Effector memory CD4-positive, alpha-beta T cell (primary cell): ENCODE data around the gene PROK1.

ENCODE experiments used
- DNase-seq, 3 donors: peaks; one replicate each; pipeline ENCODE4 v3.0.0-alpha.2; 2020
- H3K27ac ChIP-seq: 2 replicates; pipeline ENCODE4 v1.7.0; 2013; ENCODE audit warnings: mild to moderate bottlenecking, low read length, moderate library complexity; ENCODE audit not compliant: insufficient read depth, poor library complexity, severe bottlenecking
- H3K27me3 ChIP-seq: replicated peaks from 2 replicates; pipeline ENCODE4 v1.7.0; 2013; ENCODE audit warnings: mild to moderate bottlenecking, low read length; ENCODE audit not compliant: insufficient read depth, control insufficient read depth, poor library complexity, severe bottlenecking
- H3K36me3 ChIP-seq: 2 replicates; pipeline ENCODE4 v1.7.0; 2013; ENCODE audit warnings: mild to moderate bottlenecking, low read length, moderate library complexity; ENCODE audit not compliant: control insufficient read depth, insufficient read depth
- H3K4me1 ChIP-seq: 2 replicates; pipeline ENCODE4 v1.7.0; 2013; ENCODE audit warnings: low read length, mild to moderate bottlenecking; ENCODE audit not compliant: control insufficient read depth, insufficient read depth, poor library complexity, severe bottlenecking
- H3K4me3 ChIP-seq: 2 replicates; pipeline ENCODE4 v1.7.0; 2013; ENCODE audit warnings: low read length, low read depth, mild to moderate bottlenecking; ENCODE audit not compliant: insufficient read depth, poor library complexity, severe bottlenecking
- H3K9me3 ChIP-seq: 2 replicates; pipeline ENCODE4 v1.7.0; 2013; ENCODE audit warnings: mild to moderate bottlenecking, low read length, moderate library complexity; ENCODE audit not compliant: control insufficient read depth

The PROK1 gene

DNA sequence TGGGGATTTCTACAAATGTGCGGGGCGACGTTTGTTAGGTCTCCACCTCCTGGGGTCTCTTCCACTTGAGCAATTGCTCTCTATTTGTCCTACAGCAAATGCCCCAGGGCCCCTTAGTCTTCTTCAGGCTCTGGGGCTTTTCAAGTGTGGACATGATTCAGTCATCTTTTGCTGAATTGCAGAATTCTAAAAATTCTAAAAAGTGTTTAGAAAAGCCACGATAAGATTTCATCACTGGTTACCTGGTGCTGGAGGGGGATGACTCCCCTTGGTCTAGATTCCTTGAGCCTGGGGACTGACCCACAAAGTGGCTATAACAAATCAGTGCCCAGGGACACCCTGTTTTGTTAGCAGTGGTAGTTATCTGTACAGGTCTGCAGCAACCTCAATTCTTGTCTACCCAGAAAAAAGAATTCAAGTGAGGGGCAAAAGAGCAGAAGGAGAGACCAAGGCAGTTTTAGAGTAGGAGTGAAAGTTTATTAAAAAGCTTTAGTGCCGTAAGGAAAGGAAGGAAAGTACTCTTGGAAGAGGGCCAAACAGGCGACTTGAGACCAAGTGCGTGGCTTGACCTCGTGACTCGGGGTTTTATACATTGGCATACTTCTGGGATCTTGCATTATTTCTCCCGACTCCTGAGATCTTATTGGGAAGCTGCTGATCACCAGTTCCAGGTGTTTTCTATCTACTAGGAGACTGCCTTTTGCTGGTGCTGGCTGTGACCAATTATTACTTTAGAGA is 25.2 kb downstream of the PROK1 start:
- H3K27me3 ChIP-seq: no peaks in the 10 kb centered on the region
- DNase-seq: no peak
- H3K4me3 ChIP-seq: no peak overlapping the region
- no peaks in the 10 kb centered on the region for H3K36me3 ChIP-seq
- no peak overlapping the region for H3K27ac ChIP-seq
- H3K9me3 ChIP-seq: no peaks in the 10 kb centered on the region
- no peaks in the 10 kb centered on the region for H3K4me1 ChIP-seq

- Histone ChIP-seq H3K9me3 (no peaks in the 10 kb centered on the region), H3K27ac (no peak overlapping the region), H3K4me3 (no peak overlapping the region), H3K4me1 (no peaks in the 10 kb centered on the region), H3K27me3 (no peaks in the 10 kb centered on the region), H3K36me3 (no peaks in the 10 kb centered on the region)
- no peak for DNase-seq
Measured at GRCh38 chr1:110477041-110477440, 26.1 kb downstream of the PROK1 start.

DNA sequence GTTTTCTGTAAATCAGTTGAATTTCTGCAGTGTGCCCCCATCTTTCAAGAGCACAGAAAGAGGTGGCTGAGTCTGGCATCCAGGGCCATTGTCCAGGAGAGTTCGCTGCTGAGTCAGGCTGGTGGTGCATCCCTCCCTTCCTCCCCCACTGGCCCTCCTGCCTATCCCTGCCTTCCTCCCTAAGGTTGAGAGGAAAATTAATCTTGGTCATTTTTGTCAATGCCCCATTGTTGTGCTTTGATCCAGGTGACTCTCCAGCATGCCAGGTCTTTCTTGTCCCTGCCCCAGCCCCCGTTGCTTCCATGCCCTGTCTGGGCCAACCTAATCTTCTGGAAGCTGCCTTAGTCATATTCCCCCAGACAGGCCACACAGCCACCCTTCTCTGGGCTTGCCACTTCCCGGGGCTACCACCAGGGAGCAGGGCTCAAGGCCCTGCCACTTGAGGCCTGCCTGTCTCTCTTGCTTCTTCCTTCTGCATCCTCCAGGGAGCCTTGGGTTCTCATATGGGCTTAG is 26.6 kb downstream of the PROK1 start:
- H3K27me3 ChIP-seq: no peaks in the 10 kb centered on the region
- no peak for DNase-seq
- no peaks in the 10 kb centered on the region for H3K4me1 ChIP-seq
- no peaks in the 10 kb centered on the region for H3K9me3 ChIP-seq
- H3K27ac ChIP-seq: no peak overlapping the region
- H3K4me3 ChIP-seq: no peak overlapping the region
- no peaks in the 10 kb centered on the region for H3K36me3 ChIP-seq

DNA sequence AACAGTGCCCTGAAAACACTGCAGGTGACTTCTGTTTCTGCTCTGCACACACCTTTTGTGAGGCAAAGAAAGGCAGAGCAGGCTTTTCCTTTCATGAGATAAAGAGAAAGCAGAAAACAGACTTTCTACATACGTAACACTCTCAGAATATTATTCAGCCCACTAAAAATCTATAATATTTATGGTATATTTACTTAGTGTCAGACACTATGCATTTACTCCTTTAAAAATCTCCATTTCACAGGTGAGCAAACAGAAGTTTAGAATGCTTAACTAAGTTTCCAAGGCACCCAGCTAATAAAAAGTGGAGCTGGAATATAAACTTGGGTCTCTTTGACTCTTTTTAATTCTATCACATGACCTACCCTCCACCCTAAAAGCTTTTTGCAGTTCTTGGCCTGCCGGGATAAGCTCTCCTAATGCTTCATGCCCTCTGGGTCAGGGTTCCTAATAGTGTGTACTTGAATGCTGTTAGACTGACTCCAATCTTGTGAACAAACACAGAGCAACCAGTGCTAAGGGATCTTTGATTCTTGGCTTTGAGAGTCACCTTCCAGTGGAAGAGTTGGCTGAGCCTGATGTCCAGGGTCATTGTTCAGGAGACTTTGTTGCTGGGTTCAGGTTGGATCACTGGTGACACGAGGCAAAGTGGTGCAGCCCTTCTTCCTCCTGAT is 27.2 kb downstream of the PROK1 start:
- Histone ChIP-seq H3K4me3 (no peak overlapping the region), H3K36me3 (no peaks in the 10 kb centered on the region), H3K27me3 (no peaks in the 10 kb centered on the region), H3K4me1 (no peaks in the 10 kb centered on the region), H3K27ac (no peak overlapping the region), H3K9me3 (no peaks in the 10 kb centered on the region)
- DNase-seq: no peak

- H3K4me3 ChIP-seq: no peak overlapping the region
- no peaks in the 10 kb centered on the region for H3K9me3 ChIP-seq
- no peaks in the 10 kb centered on the region for H3K27me3 ChIP-seq
- H3K36me3 ChIP-seq: no peaks in the 10 kb centered on the region
- no peak overlapping the region for H3K27ac ChIP-seq
- no peak for DNase-seq
- H3K4me1 ChIP-seq: no peaks in the 10 kb centered on the region
Measured at GRCh38 chr1:110478886-110479285, 27.9 kb downstream of the PROK1 start.

GRCh38 chr1:110480356-110481096 is 29.6 kb downstream of the PROK1 start:
- Histone ChIP-seq H3K36me3 (no peaks in the 10 kb centered on the region), H3K27me3 (no peaks in the 10 kb centered on the region), H3K4me3 (no peak overlapping the region), H3K27ac (no peak overlapping the region), H3K9me3 (no peaks in the 10 kb centered on the region), H3K4me1 (no peaks in the 10 kb centered on the region)
- no peak for DNase-seq

DNA sequence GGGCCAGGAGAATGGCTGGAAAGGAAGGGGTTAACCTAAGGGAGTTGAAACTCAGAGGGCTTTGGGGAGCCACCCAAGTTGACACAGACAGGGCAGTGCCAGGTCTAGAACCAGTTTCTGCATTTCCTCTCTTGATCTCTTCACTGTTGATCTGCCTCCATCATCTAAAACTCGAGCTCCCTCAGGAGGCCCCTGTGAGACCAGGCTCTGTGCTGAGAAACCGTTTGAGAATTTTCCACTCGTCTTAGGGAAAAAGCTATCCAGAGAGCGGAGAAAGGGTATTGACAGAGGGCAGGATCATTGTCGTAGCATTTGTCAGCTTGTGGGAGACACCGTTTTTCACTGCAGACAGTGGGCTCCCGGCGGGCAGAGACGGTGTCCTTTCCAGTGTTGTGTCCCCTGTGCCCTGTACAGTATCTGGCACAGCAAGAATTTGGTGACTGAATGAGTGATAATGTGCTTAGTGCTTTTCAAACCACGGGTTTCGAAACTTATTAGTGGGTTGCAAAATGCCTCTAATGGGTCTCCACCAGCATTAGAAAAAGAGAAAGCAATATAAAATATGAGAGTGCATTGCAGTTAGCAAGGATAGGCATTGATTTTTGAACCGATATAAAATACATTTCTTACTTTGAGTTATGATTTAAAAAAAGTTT is 31.1 kb downstream of the PROK1 start:
- Histone ChIP-seq H3K27me3 (no peaks in the 10 kb centered on the region), H3K4me1 (no peaks in the 10 kb centered on the region), H3K36me3 (no peaks in the 10 kb centered on the region), H3K9me3 (no peaks in the 10 kb centered on the region), H3K4me3 (no peak overlapping the region), H3K27ac (no peak overlapping the region)
- DNase-seq: no peak

DNA sequence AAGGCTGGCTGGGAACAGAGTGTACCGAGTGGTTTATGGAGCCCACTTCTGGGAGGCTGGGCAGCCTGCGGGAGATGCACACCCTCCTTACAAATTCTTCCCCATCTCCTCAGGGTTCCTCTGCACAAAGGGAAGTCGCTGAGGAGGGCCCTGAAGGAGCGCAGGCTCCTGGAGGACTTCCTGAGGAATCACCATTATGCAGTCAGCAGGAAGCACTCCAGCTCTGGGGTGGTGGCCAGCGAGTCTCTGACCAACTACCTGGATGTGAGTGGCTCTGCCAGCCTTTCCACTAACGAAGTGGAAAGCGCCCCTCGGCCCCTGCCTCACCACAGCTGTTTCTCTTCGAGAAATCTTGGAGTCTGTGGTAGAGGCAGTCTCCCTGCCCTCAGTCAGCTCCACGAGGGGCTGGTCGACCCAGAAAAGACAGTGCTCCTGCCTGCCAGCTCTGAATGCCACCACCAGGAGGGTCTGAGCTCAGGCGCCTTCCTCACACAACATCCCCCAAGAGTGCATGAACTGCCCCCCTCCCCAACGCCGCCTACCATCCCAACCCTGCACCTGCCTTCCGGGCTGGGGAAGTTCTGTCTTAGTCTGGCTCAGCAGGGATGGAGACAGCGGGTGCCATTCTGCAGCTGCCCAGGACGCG is 31.8 kb downstream of the PROK1 start:
- DNase-seq: no peak
- no peak overlapping the region for H3K4me3 ChIP-seq

GRCh38 chr1:110483308-110483685 is 32.3 kb downstream of the PROK1 start:
- no peaks in the 10 kb centered on the region for H3K27me3 ChIP-seq

More for the DNA sequence above, 31.8 kb downstream of the PROK1 start:
- Histone ChIP-seq H3K4me1 (no peaks in the 10 kb centered on the region), H3K36me3 (no peaks in the 10 kb centered on the region), H3K27ac (no peak overlapping the region), H3K9me3 (no peaks in the 10 kb centered on the region), H3K27me3 (no peaks in the 10 kb centered on the region)

More at GRCh38 chr1:110483308-110483685, 32.3 kb downstream of the PROK1 start:
- Histone ChIP-seq H3K9me3 (no peaks in the 10 kb centered on the region), H3K4me1 (no peaks in the 10 kb centered on the region), H3K4me3 (no peak overlapping the region), H3K36me3 (no peaks in the 10 kb centered on the region), H3K27ac (no peak overlapping the region)
- no peak for DNase-seq
